ENCODE data around the gene KCNJ12. TPM values are rescaled to one million over a fixed set of nuclear protein-coding genes. Genes with fewer than 3 reads are reported as not detected.
"Not testable (repeated sequence)": the region's sequence is repeated elsewhere in the genome, so short reads cannot be mapped to it uniquely, and the experiment has no call there.

The KCNJ12 gene
- total RNA-seq, 4 donors from 2014 or later: 1.1 to 2.5 (median 2.3) TPM

DNA sequence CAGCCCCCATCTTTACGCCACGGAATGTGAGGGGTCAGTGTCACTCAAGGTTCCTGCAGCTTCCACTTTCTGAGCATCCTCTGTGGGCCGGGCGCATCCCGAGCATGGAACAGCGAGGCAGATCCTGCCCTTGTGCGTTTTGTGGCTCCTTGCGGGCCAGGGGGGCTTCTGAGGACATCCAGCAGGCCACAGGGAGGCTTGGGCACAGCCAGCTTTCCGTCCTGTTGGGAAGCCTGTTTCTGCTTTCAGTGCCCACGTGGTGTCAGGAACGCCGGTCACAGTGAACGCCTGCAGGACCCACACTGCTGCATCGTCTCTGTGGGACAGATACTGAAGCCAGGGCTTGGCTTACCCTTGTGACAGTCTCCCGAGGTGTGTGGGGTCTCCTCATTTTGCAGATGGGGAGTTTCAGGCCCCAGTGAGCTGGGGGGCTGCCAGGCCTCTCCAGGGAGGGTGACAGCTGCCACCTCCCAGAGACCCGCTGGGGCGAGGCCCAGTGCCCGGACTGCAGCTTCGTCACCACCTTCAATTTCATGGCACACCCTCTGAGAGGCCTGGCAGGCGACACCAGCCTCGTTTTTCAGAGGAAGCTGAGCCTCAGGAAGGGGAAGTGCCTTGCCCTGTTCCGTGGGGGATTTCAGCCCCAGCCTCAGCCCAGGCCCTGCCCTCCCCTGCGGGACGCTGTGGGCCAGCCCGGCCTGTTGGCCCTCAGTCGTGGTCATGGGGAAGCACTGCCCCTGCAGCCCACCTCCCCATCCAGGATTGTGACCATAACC is 29.0 kb downstream of the KCNJ12 start:
- in situ Hi-C loops (cut with MboI; ENCODE audit: low pct_ligation_motif_present in 1 of 4, low pct_unique_long_range_greater_than_20kb in 1 of 4, low sequenced_read_pairs in 3 of 4): loop anchor here (5.0 to 10.0 kb wide), 2 partner anchors 280 to 282 kb away; no protein-coding TSS in a partner anchor
- not testable (repeated sequence) for DNase-seq, H3K27ac ChIP-seq

DNA sequence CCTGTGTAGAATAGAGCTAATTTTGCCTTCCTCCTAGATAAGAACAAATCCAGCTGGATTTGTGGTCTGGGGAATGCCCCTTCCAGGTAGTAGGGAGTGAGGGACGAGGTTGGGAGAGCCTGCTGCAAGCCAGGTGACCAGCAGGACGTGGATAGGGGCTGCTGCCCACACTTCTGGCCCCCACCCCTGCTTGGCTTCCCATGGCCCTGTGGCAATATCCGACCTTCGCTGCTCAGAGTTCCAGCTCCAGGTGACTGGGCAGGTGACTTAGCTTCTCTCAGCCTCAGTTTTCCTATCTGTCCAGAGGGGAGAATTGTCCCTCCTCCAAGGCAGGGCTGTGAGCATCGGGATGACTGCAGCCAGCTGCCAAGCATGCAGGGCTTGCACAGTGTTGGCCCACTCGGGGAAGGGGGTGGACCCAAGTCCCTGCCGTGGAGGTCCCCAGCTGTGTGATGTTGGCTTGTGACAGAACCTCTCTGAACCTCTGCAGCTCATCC is 29.8 kb downstream of the KCNJ12 start:
- DNase-seq; H3K27me3 ChIP-seq; H3K9me3 ChIP-seq; H3K4me3 ChIP-seq; intact Hi-C loops (cut with DNase I; ENCODE audit: low total_unique reads); H3K36me3 ChIP-seq; H3K4me1 ChIP-seq; H3K27ac ChIP-seq: not testable (repeated sequence)
- in situ Hi-C loops (cut with MboI; ENCODE audit: low pct_ligation_motif_present in 1 of 4, low pct_unique_long_range_greater_than_20kb in 1 of 4, low sequenced_read_pairs in 3 of 4): loop anchor here in 1 of 4 donors (10.0 kb wide), 1 partner anchor 279 kb away; no protein-coding TSS in a partner anchor
- WGBS, 2 donors (ENCODE audit: low coverage in 1 of 2): 67% methylated on average over 6 of the region's 7 CpGs; no CpG with 5 or more reads in 1 of the 2 donors

More for the DNA sequence above, 29.0 kb downstream of the KCNJ12 start:
- H3K27me3 ChIP-seq; H3K9me3 ChIP-seq; intact Hi-C loops (cut with DNase I; ENCODE audit: low total_unique reads); H3K36me3 ChIP-seq; H3K4me3 ChIP-seq; H3K4me1 ChIP-seq: not testable (repeated sequence)
- 50 to 80% methylated on average over 5 to 16 of the region's 26 CpGs for WGBS, 2 donors (ENCODE audit: low coverage in 1 of 2)

DNA sequence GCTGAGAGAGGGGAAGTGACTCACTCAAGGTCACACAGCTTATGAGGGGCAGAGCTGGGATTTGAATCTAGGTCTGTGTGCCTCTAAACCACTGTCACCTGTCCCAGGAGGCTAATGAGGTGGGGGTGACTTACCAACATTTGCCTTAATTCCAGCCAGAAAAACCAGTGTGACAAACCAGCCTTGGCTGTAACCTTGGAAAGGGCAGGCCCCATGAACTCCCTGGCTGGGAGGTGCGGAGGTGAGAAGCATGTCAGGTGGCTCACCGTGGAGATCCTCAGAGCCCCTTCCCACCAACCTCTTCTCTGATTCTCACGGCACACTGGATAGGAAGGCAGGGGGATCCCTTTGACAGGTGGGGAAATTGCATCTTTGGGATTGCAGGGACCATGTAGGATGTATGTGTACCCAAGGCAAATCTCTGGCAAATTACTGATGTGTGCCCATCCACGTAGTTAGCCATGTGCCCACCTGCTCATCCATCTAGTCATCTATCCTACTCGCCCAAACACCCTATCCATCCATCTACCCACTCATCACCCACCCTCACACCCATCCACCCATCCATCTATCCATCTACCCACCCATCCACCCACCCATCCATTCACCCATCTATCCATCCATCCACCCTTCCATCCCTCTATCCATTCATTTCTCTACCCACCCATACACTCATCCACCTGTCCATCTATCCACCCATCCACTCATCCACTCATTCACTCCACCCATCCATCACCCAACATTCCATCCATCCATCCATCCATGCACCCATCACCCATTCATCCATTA is 30.7 kb downstream of the KCNJ12 start:
- in situ Hi-C loops (cut with MboI; ENCODE audit: low pct_ligation_motif_present in 1 of 4, low pct_unique_long_range_greater_than_20kb in 1 of 4, low sequenced_read_pairs in 3 of 4): loop anchor here in 1 of 4 donors (10.0 kb wide), 1 partner anchor 278 kb away; no protein-coding TSS in a partner anchor
- H3K4me1 ChIP-seq; H3K27ac ChIP-seq; H3K4me3 ChIP-seq; DNase-seq; H3K36me3 ChIP-seq; intact Hi-C loops (cut with DNase I; ENCODE audit: low total_unique reads); H3K9me3 ChIP-seq; H3K27me3 ChIP-seq: not testable (repeated sequence)
- 49 to 63% methylated on average over 2 to 5 of the region's 5 CpGs for WGBS, 2 donors (ENCODE audit: low coverage in 1 of 2)

DNA sequence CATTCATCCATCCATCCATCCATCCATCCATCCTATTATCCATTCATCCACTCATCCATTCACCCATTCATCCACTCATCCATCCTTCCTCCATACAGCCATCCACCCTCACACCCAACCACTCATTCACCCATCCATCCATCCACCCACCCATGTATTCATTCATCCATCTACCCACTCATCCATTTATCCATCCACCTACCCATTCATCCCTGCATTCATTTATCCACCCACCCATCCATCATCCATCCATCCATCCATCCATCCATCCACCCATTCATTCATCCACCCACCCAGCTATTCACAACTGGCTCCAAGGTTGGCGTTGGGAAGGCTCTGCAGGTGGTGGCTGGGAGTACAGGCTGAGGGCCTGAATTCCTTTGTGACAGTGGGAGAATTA is 31.6 kb downstream of the KCNJ12 start:
- intact Hi-C loops (cut with DNase I; ENCODE audit: low total_unique reads); H3K4me1 ChIP-seq; H3K36me3 ChIP-seq; H3K27me3 ChIP-seq; DNase-seq; H3K4me3 ChIP-seq; H3K27ac ChIP-seq; H3K9me3 ChIP-seq: not testable (repeated sequence)
- WGBS, 2 donors (ENCODE audit: low coverage in 1 of 2): 69% methylated on average over 1 of the region's 1 CpG; no CpG with 5 or more reads in 1 of the 2 donors
- in situ Hi-C loops (cut with MboI; ENCODE audit: low pct_ligation_motif_present in 1 of 4, low pct_unique_long_range_greater_than_20kb in 1 of 4, low sequenced_read_pairs in 3 of 4): loop anchor here in 1 of 4 donors (10.0 kb wide), 1 partner anchor 277 kb away; no protein-coding TSS in a partner anchor

DNA sequence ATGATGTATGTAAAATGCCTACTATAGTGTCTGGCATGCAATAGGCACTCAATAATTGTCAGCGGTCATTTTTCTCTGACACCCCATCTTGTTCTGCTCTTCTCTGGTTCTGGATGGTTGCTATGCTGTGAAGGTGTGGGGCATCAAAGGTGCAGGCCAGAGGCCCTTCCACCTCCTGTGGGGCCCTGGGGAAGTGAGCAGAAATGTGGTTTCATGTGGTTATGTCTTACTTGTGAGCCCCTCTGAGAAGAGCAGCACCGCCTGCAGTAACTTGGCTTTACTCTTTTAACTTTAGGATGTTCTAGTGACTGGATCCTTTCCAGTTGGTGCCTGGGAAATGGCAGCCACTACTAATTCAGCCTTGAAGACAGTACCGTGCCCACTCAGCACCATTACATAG is 32.1 kb downstream of the KCNJ12 start:
- not testable (repeated sequence) for H3K9me3 ChIP-seq

DNA sequence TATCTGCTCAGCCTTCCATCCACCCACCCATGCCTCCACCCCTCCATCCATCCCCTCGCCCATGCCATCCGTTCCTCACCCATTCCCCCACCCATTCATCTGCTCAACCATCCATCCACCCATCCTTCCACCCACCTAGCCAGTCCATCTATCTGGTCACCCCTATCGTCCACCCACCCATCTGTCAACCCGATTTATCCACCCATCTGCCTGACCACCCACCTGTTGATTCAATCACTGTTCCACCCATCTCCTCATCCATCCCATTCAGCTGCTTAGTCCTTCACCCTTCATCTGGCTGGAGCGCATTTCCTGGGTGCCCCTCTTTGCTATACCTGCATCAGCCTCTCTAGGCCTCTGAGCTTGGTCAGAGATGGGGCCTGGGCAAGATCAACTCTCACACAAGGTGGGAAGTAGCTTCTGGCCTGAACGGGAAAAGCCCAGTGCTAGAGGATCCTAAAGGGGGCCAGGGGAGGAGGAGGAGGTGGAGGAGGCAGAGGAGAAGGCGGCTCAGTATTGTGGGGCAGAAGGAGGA is 32.7 kb downstream of the KCNJ12 start:
- H3K4me3 ChIP-seq; H3K27me3 ChIP-seq; intact Hi-C loops (cut with DNase I; ENCODE audit: low total_unique reads); H3K27ac ChIP-seq; H3K4me1 ChIP-seq; DNase-seq; H3K9me3 ChIP-seq; H3K36me3 ChIP-seq: not testable (repeated sequence)
- 80 to 89% methylated on average over 4 to 7 of the region's 7 CpGs for WGBS, 2 donors (ENCODE audit: low coverage in 1 of 2)
- in situ Hi-C loops (cut with MboI; ENCODE audit: low pct_ligation_motif_present in 1 of 4, low pct_unique_long_range_greater_than_20kb in 1 of 4, low sequenced_read_pairs in 3 of 4): loop anchor here in 1 of 4 donors (10.0 kb wide), 1 partner anchor 276 kb away; no protein-coding TSS in a partner anchor

More for the DNA sequence above, 32.1 kb downstream of the KCNJ12 start:
- H3K27ac ChIP-seq; DNase-seq; intact Hi-C loops (cut with DNase I; ENCODE audit: low total_unique reads); H3K36me3 ChIP-seq; H3K4me1 ChIP-seq; H3K4me3 ChIP-seq; H3K27me3 ChIP-seq: not testable (repeated sequence)
- in situ Hi-C loops (cut with MboI; ENCODE audit: low pct_ligation_motif_present in 1 of 4, low pct_unique_long_range_greater_than_20kb in 1 of 4, low sequenced_read_pairs in 3 of 4): loop anchor here in 1 of 4 donors (10.0 kb wide), 1 partner anchor 277 kb away; no protein-coding TSS in a partner anchor
- WGBS, 2 donors (ENCODE audit: low coverage in 1 of 2): 66 to 71% methylated on average over 1 to 3 of the region's 3 CpGs

DNA sequence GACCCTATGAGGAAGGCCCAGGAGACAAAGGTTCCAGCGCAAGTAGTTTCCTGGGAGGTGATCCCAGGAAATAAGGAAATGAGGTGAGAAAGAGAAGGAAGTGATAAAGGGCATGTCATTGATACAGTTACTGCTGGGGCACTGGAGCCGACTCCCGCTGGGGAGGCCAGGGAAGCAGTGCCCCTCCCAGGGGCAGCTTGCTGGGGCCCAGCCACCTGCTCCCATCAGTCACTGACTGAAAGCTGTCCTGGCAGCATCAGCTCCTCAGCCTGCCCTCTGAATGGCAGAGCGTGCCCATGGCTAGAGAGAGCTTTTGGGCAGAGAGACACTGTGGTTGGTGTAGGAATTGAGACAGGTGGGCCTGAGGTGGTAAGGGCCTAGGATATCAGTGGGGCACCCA is 33.2 kb downstream of the KCNJ12 start:
- intact Hi-C loops (cut with DNase I; ENCODE audit: low total_unique reads); H3K27ac ChIP-seq; H3K27me3 ChIP-seq; H3K36me3 ChIP-seq; H3K4me3 ChIP-seq; H3K4me1 ChIP-seq; H3K9me3 ChIP-seq; DNase-seq: not testable (repeated sequence)
- in situ Hi-C loops (cut with MboI; ENCODE audit: low pct_ligation_motif_present in 1 of 4, low pct_unique_long_range_greater_than_20kb in 1 of 4, low sequenced_read_pairs in 3 of 4): loop anchor here in 1 of 4 donors (10.0 kb wide), 1 partner anchor 275 kb away; no protein-coding TSS in a partner anchor
- WGBS, 2 donors (ENCODE audit: low coverage in 1 of 2): 11 to 73% methylated on average over 1 to 4 of the region's 4 CpGs

DNA sequence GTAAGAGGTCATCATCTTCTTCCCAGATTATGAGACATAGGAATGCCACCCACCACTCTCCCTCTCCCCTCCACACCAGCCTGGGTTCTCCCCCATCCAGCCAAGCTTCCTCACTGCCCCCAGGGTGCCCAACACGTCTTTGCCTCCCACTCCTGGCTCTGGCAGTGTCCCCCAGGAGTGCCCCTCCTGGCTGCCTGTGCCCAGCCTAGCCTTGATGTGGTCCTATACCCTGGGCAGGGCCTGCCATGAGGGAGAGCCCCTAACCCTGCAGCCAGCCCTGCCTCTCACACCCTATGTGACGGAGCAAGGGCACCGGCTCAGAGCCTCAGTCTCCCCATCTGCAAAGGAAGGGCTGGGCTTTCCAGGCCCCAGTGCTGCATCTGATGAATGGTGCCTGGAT is 33.8 kb downstream of the KCNJ12 start:
- H3K4me3 ChIP-seq; H3K36me3 ChIP-seq; intact Hi-C loops (cut with DNase I; ENCODE audit: low total_unique reads); H3K9me3 ChIP-seq; H3K27ac ChIP-seq; DNase-seq; H3K27me3 ChIP-seq; H3K4me1 ChIP-seq: not testable (repeated sequence)
- WGBS, 2 donors (ENCODE audit: low coverage in 1 of 2): 88% methylated on average over 1 of the region's 3 CpGs; no CpG with 5 or more reads in 1 of the 2 donors
- in situ Hi-C loops (cut with MboI; ENCODE audit: low pct_ligation_motif_present in 1 of 4, low pct_unique_long_range_greater_than_20kb in 1 of 4, low sequenced_read_pairs in 3 of 4): loop anchor here in 1 of 4 donors (10.0 kb wide), 2 partner anchors 275 to 295 kb away; no protein-coding TSS in a partner anchor

DNA sequence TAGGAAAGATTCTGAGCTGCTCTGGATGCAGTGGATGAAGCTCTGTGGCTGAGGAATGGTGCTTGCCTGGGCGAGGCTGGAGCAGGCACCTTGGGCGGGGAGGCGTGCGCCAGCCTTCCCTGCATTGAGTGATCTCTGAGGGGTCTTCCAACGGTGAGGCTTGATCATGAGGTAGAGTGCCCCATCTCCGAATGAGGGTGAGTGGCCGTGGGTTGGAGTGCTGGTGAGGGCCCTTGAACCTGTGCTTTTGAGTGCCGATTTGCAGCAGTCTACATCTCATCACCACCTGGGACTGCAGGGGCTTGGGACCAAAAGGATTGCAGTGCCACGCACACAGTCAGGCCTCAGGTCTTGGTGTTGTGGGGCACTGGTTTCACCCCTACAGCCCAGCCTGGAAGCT is 34.2 kb downstream of the KCNJ12 start:
- intact Hi-C loops (cut with DNase I; ENCODE audit: low total_unique reads); DNase-seq; H3K27me3 ChIP-seq; H3K9me3 ChIP-seq; H3K4me3 ChIP-seq; H3K4me1 ChIP-seq; H3K27ac ChIP-seq; H3K36me3 ChIP-seq: not testable (repeated sequence)
- 80% methylated on average over 8 of the region's 9 CpGs; no CpG with 5 or more reads in 1 of the 2 donors for WGBS, 2 donors (ENCODE audit: low coverage in 1 of 2)
- in situ Hi-C loops (cut with MboI; ENCODE audit: low pct_ligation_motif_present in 1 of 4, low pct_unique_long_range_greater_than_20kb in 1 of 4, low sequenced_read_pairs in 3 of 4): loop anchor here in 1 of 4 donors (10.0 kb wide), 1 partner anchor 294 kb away; no protein-coding TSS in a partner anchor

All from transverse colon (tissue), 4 donors.